GM18867 (cell line): Measurements from ENCODE around the gene CFAP69.

Source experiments
- ATAC-seq: cut with Tn5 transposase; IDR thresholded peaks from one replicate; pipeline ENCODE4 v1.9.1; 2021; ENCODE audit warnings: mild to moderate bottlenecking, moderate library complexity; ENCODE audit not compliant: unreplicated experiment

Gene CFAP69

GRCh38 chr7:90244909-90245851 lies at the start of gene CFAP69:
TSS of gene CFAP69 (plus strand) at chr7:90245174. CDS start at chr7:90245425, 251 bp downstream.
- ATAC-seq = peak; percentile 64

- no peak for ATAC-seq
These were observed 43.3 kb upstream of the CFAP69 start for GRCh38 chr7:90201500-90202195.

- ATAC-seq = no peak
These were observed 37.0 kb upstream of the CFAP69 start for GRCh38 chr7:90207956-90208355.

- ATAC-seq = no peak
These were observed 35.2 kb upstream of the CFAP69 start for GRCh38 chr7:90209776-90210175.

- no peak for ATAC-seq
These were observed 34.5 kb upstream of the CFAP69 start for GRCh38 chr7:90210475-90210874.

- peak; percentile 7 for ATAC-seq
These were observed 34.0 kb upstream of the CFAP69 start for GRCh38 chr7:90210981-90211380.

- ATAC-seq = peak; percentile 62
These were observed 33.4 kb upstream of the CFAP69 start, which contains the start of gene STEAP2 for GRCh38 chr7:90211391-90212148. TSS of gene STEAP2 (plus strand) at chr7:90211740. CDS start at chr7:90225083, 13,343 bp downstream.

GRCh38 chr7:90212149-90212495 lies 32.9 kb upstream of the CFAP69 start:
- no peak for ATAC-seq

- ATAC-seq = no peak
These were observed 31.5 kb upstream of the CFAP69 start for GRCh38 chr7:90213521-90213920.

- ATAC-seq = no peak
These were observed 28.8 kb upstream of the CFAP69 start for GRCh38 chr7:90216080-90216674.

- no peak for ATAC-seq
These were observed 28.2 kb upstream of the CFAP69 start for GRCh38 chr7:90216771-90217170.

GRCh38 chr7:90222390-90222789 lies 22.6 kb upstream of the CFAP69 start:
- peak; percentile 22 for ATAC-seq

GRCh38 chr7:90222811-90223725 lies 21.9 kb upstream of the CFAP69 start:
- ATAC-seq = peak; percentile 65

GRCh38 chr7:90224195-90224594 lies 20.8 kb upstream of the CFAP69 start:
- ATAC-seq = no peak

GRCh38 chr7:90225181-90225580 lies 19.8 kb upstream of the CFAP69 start:
- no peak for ATAC-seq

GRCh38 chr7:90225601-90226000 lies 19.4 kb upstream of the CFAP69 start:
- no peak for ATAC-seq

GRCh38 chr7:90227259-90227658 lies 17.7 kb upstream of the CFAP69 start:
- ATAC-seq = no peak

GRCh38 chr7:90229682-90230081 lies 15.3 kb upstream of the CFAP69 start:
- no peak for ATAC-seq

GRCh38 chr7:90230834-90231233 lies 14.1 kb upstream of the CFAP69 start:
- no peak for ATAC-seq

GRCh38 chr7:90231304-90231703 lies 13.7 kb upstream of the CFAP69 start:
- ATAC-seq = no peak
